ENCODE results near the gene INSL3.
A peak's percentile ranks its signal among the peaks of the same experiment; 100 is the strongest.

Gene INSL3

GRCh38 chr19:17829855-17830566 lies 8.7 kb upstream of the INSL3 start:
- no peak overlapping the region for H3K4me3 ChIP-seq (ENCODE audit: low read depth, low read length)
- no peaks in the 10 kb centered on the region for H3K79me2 ChIP-seq
- H3K9me3 ChIP-seq (ENCODE audit: control insufficient read depth, low read length): no peaks in the 10 kb centered on the region
- no peak overlapping the region for H3K27ac ChIP-seq
- TF ChIP-seq CTCF (IDR thresholded peaks at IDR 0.05): no peak
- no peaks in the 10 kb centered on the region for H3K4me1 ChIP-seq
- peak overlapping the region; percentile 46 for H3K4me2 ChIP-seq (ENCODE audit: low read length)
- no peak overlapping the region for H3K9ac ChIP-seq
- no peaks in the 10 kb centered on the region for H3K27me3 ChIP-seq (ENCODE audit: control insufficient read depth, insufficient read depth, low read length)
- H3K36me3 ChIP-seq (ENCODE audit: control insufficient read depth, insufficient read depth, low read length): no peaks in the 10 kb centered on the region
- H2AFZ ChIP-seq: peak overlapping the region; percentile 68

- no peak overlapping the region for H3K4me2 ChIP-seq (ENCODE audit: low read length)
- no peak overlapping the region for H3K9ac ChIP-seq
- TF ChIP-seq CTCF (IDR thresholded peaks at IDR 0.05): no peak
- H3K27me3 ChIP-seq (ENCODE audit: control insufficient read depth, insufficient read depth, low read length): no peaks in the 10 kb centered on the region
- no peaks in the 10 kb centered on the region for H3K9me3 ChIP-seq (ENCODE audit: control insufficient read depth, low read length)
- H3K36me3 ChIP-seq (ENCODE audit: control insufficient read depth, insufficient read depth, low read length): no peaks in the 10 kb centered on the region
- no peaks in the 10 kb centered on the region for H3K4me1 ChIP-seq
- H2AFZ ChIP-seq: no peak overlapping the region
- no peak overlapping the region for H3K4me3 ChIP-seq (ENCODE audit: low read depth, low read length)
- no peak overlapping the region for H3K27ac ChIP-seq
- H3K79me2 ChIP-seq: no peaks in the 10 kb centered on the region
These were observed 5.3 kb upstream of the INSL3 start for GRCh38 chr19:17826508-17827056.

GRCh38 chr19:17824339-17824738 lies 3.0 kb upstream of the INSL3 start:
- no peak overlapping the region for H3K27ac ChIP-seq
- H3K4me1 ChIP-seq: peaks cover 3% of the 10 kb centered on the region
- no peak for TF ChIP-seq CTCF (IDR thresholded peaks at IDR 0.05)
- H3K27me3 ChIP-seq (ENCODE audit: control insufficient read depth, insufficient read depth, low read length): no peaks in the 10 kb centered on the region
- no peak overlapping the region for H2AFZ ChIP-seq
- no peak overlapping the region for H3K4me2 ChIP-seq (ENCODE audit: low read length)
- H3K36me3 ChIP-seq (ENCODE audit: control insufficient read depth, insufficient read depth, low read length): no peaks in the 10 kb centered on the region
- H3K9ac ChIP-seq: no peak overlapping the region
- H3K79me2 ChIP-seq: no peaks in the 10 kb centered on the region
- no peak overlapping the region for H3K4me3 ChIP-seq (ENCODE audit: low read depth, low read length)
- H3K9me3 ChIP-seq (ENCODE audit: control insufficient read depth, low read length): no peaks in the 10 kb centered on the region

- TF ChIP-seq CTCF (IDR thresholded peaks at IDR 0.05): no peak
- H3K4me3 ChIP-seq (ENCODE audit: low read depth, low read length): no peak overlapping the region
- H3K9ac ChIP-seq: no peak overlapping the region
- no peaks in the 10 kb centered on the region for H3K27me3 ChIP-seq (ENCODE audit: control insufficient read depth, insufficient read depth, low read length)
- H3K79me2 ChIP-seq: no peaks in the 10 kb centered on the region
- no peak overlapping the region for H3K4me2 ChIP-seq (ENCODE audit: low read length)
- H3K36me3 ChIP-seq (ENCODE audit: control insufficient read depth, insufficient read depth, low read length): no peaks in the 10 kb centered on the region
- no peak overlapping the region for H3K27ac ChIP-seq
- H3K4me1 ChIP-seq: peaks cover 3% of the 10 kb centered on the region
- H2AFZ ChIP-seq: no peak overlapping the region
- H3K9me3 ChIP-seq (ENCODE audit: control insufficient read depth, low read length): no peaks in the 10 kb centered on the region
These were observed 3.5 kb downstream of the INSL3 start for GRCh38 chr19:17817668-17818363.

Measured in parathyroid adenoma (tissue), 2 donors.